HG03521 (cell line): ENCODE measurements around the gene SH3RF3.

Experiments used
- ATAC-seq: cut with Tn5 transposase; IDR thresholded peaks from one replicate; pipeline ENCODE4 v1.9.1; 2021; ENCODE audit warnings: mild to moderate bottlenecking, moderate library complexity; ENCODE audit not compliant: unreplicated experiment

Gene SH3RF3

DNA sequence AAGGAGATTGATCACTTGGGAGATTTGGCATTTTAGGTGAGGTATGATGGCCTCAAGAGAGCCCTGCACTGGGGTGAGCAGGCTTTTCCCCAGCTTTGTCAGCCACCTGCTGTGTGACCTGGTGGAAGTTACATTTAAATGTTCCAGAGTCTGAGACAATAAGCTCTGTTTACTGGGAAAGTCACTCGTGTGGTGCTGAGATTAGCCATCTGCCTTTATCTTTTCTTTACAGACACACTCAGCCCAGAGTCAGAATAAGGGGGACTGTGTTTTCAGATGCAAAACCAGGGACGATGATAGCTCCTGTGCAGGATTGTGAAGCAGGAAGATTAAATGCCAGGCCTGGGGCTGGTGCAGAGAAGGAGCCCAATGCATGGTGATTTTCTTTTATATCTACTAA, 47.9 kb downstream of the SH3RF3 start:
- ATAC-seq: no peak

DNA sequence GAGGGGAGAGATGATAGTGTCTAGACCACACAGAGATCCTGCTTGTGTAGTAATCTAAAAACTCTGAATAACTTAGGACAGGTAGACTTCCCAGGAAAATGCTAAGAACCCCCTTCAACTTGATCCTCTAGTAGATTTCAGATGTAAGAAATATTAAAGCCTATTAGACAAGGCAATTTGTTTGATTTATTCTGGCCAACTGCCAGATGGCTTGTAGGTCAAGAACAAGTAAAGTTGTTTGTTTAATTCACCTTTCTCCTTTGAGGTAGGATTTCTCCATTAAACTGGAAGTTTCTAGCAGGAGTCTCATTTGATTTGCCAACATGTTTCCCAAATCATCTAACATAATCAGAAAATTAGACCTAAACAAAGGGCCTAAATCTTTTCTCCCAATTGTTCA, 48.6 kb downstream of the SH3RF3 start:
- ATAC-seq: no peak

DNA sequence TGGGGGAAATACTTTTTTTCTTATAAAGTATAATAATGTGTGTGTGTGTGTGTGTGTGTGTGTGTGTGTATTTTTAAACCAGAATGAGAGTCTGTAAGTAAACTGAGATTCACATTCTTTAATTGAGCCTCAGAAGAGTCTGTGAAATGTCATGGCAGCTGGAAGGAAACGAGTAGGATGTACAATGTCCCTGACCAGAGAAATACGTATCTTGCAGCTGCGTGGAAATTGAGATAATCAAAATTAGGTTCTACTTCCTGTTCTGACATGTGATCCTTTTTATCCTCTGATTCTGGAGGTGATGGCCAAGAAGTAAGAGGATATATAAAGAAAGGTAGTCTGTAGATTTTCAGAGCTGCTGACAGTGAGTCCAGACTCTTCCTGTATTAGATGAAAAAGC, 50.0 kb downstream of the SH3RF3 start:
- no peak for ATAC-seq

DNA sequence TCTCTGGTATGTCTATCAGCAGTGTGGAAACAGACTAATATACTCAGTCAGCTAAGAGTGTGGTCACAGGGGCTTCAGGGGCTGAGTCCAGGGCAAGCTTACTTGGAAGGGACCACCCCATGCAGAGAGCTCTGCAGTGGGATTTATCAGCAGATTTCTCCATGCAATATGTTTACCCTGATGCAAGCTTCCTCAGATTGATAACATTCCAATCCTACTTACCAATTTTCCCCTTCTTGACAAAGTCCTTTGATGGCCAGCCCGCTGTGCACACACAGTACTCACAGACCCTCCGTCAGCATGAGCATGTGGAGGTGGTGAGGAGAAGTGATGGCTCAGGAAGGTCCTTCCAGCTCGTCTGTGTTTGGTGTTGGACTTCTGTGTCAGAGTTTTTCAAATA, 51.8 kb downstream of the SH3RF3 start:
- ATAC-seq: no peak

DNA sequence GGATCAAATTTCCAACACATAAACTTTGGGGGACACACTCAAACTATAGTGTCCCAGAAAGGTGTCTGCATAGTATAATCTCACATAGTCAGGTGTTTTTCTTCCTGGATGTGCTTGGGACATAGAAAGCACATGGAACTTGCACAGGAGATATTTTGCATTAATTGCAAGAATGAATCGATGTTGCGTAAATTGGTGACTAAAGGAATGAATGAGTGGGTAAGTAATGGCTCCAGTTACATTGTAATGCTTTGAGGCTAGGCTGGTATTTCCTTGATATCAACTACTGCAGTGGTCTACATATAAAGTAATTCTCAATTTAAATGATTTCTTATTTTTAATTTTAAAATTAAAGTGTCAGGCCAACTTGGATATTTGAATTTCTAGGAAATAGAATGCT, 53.4 kb downstream of the SH3RF3 start:
- ATAC-seq: no peak

DNA sequence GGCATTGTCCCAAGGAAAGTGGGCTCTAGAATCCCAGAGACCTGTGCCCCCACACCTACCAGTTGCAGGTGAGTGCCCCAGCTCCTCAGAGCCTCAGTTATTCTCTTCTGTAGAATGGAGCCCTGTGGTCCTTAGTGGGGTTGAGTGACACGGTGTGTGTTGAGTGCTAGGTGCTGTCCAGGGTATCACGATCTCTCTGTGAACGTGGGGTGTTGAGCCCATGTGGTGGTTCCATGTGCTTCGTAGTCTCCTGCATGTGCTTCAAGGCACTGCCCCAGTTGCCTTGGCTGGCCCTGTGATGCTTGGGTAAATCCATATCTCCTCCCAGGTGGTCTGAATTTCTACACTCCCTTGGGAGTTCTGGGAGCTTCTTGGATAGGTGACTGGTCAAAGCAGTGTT, 54.9 kb downstream of the SH3RF3 start:
- ATAC-seq: no peak

GRCh38 chr2:109184368-109184767, 55.4 kb downstream of the SH3RF3 start:
- no peak for ATAC-seq

DNA sequence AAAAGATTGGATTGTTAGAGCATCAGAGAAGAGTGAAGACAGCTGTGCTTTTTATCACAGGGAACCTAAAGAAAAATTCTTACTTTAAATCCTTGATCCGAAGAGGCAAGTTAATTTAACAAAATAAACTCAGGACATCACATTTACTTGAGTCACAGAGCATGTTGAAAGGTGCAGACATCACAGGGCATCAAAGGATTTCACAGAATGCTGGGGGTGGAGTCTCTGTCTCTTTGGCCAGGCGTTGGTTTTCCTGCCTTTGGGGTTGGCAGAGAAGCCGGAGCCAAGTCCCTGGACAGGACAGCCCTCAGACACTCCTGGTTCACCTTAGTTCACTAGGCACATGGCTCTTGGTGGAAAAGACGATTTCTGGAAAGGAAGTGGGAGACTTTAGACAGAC, 56.3 kb downstream of the SH3RF3 start:
- no peak for ATAC-seq

DNA sequence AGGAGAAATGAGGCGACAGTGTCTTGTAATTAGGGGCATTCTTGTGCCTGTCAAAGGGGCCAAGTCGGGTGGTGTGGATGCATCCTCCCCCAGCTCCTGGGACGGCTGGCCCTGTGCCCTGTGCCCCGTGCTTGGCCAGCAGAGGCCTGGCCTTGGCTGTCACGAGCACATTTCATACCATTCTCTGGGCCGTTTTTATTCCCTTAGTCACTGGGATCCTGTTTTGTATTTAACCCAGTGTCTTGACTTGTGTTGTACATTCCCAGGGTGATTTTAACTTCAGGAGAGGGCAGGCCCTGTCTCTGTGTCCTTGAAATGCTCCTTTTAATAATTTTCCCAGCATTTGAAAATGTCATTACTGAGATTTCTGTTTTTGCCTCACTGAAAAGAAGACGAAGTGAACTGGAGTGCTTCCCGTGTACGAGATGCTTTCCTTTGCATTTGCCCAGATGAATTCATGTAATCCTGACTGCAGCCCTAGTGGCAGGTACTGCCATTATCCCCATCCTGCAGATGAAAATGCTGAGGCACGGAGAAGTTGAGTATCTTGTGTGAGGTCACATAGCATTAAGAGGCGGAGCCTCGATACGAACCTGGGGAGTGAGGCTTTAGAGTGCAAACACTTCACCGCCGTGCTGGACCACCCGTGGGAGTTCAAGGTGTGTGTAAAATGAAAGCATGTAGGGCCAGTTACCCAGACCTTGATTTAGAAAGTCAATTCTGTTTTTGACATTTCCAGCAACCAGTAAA, 57.0 kb downstream of the SH3RF3 start:
- no peak for ATAC-seq

GRCh38 chr2:109186656-109187250, 57.7 kb downstream of the SH3RF3 start:
- ATAC-seq: no peak

DNA sequence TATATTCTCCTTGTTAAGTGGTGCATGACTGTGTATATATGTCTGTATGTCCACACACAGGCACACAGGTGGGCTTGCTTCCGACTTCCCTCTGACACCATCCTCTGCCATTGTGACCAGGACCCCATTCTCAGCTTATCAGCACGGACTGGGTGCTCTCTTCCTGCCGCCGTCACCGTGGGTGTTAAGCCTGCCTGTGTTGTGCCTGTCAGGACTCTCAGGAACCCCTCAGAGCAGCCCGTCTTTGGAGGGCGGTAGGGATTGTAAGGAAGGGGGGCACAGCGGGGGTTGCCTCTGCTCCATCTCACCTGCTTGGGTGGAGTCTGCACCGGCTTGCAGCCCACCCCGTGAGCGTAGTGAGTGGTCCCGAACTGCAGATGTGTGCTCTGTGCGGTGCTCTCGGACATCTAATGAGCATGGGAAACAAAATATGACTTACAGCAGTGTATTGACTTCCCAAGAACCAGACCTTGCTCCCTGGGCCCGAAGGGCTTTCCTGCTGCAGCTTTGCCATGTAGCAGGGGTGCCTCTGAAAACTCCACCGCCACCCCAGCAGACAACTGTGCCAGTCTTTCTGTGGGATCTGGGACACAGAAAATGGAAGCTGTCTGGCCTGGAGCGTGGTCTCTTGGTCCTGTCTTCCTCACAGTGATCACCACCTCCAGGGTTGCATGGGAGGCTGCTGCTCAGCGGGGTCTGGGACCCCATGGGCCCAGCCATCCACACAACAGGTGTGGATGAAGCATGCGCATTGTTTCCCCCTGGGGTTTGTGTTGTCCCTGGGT, 58.9 kb downstream of the SH3RF3 start:
- no peak for ATAC-seq

DNA sequence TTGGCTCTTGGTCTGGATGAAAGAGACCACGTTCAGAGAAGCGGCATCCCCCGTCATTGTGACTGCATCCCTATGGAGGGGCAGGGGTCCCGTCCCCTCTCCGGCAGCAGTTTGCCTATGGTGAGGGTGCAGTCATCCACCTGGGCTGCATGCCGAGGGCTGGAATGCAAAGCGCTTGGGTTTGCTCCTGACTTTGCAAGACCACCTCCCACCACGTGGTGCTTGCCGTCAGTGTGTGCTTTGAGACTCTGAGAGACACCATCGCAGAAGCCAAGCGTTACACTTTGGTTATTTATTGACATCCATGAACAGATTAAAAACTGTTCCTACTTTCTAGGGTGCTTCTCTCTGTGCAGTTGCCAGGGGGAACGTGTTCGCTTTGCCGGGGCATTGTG, 59.5 kb downstream of the SH3RF3 start:
- ATAC-seq: no peak

- no peak for ATAC-seq
Measured at GRCh38 chr2:109188898-109189297, 59.9 kb downstream of the SH3RF3 start.

- no peak for ATAC-seq
Measured at GRCh38 chr2:109189751-109190150, 60.7 kb downstream of the SH3RF3 start.

GRCh38 chr2:109193807-109194619, 65.0 kb downstream of the SH3RF3 start:
- no peak for ATAC-seq

DNA sequence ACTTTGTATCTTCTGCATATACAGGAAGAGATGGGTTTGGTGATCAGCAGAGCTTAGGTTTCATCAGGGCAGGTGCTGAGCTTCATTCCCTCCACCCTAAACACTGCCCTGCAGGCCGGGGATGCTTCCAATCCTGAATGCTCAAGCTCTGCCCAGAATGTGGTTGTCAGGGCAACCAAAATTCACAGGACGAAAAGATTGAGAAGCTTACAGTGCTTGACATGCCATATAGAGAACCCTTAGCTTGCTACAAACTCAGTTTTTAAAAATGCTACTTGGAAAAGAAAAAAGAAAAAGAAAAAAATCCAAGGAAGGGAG, 65.6 kb downstream of the SH3RF3 start:
- no peak for ATAC-seq

DNA sequence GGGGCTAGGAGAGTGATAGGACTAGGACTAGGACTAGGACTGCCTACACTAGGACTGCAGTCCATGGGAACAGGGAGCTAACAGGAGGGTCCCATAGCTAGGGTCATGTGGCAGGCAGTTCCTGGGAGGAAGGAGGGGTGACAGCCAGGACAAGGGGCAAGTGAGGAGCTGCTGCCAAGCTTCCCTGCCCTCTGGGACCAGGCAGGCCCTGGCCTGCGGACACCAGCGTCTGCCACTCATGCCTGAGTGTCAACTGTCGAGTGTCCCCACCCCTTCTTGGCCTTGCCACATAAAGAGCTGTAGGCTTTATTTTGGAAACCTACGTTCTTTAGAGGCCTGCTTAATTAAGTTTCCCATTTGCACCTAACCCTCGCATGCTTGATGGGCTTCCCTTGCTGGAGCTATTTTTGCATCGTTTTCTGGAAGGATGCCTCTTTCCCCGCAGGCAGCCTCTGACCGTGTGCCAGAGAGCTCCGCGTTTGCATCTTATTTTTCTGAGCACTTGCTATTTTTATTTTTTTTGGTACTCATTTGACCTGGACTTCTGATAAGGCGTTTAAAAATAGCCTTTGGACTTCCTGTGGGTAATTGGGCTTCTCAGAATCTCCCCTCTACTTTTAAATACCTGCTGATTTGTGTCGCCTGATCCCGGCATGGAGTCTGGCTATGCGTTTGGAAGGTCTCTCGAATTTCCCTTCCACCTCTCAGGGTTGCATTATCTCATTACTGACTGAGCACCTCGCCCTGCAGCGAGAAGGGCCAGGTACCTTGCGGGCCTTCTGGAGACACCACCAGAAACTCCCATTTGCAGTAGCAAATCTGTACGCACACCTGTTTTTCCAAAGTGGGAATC, 66.4 kb downstream of the SH3RF3 start:
- ATAC-seq: no peak

GRCh38 chr2:109196081-109196875, 67.3 kb downstream of the SH3RF3 start:
- ATAC-seq: no peak

DNA sequence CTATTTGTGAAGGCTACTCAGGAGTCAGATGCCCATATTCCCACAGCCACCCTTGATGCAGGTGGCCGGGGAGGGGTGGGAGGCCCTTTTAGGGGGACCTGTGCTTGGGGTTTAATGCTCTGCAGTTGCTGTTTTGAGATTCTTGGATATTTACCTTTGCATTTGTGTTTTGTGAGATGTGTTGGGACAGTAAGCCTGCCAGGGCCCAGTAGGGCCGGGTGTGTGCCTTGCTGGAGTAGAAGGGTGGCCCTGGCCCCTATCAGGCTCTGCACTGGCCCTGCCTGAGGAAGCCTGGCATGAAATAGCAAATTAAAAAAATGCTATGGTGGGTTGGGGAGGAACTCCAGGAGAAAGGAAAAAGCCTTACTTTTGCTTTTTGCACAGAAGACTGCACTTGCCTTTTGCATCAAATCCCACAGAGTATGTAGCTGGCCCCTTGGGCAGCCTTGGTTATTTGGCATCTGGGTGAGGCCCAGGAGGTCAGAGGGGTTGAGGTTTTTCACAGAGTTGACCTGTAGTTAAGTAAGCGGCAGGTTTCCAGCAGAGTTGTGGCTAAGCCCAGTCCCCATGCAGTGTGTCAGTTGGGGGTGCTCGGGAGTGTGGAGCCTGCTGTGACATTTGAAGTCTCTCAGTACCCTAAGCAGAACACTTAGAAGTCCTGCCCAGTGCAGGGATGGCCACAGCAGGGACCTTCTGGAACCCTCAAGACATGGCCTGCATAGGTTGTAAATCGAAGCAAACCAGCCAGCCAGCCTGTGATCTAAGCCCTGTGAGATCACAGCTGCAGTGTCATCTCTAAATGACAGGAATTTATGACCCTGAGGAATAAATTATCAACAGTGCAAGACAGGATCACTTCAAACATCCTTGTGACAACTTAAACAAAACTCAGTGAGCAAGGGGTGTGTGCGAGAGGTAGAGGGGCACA, 68.8 kb downstream of the SH3RF3 start:
- no peak for ATAC-seq
